RWPE2 (cell line): Measurements from ENCODE around the gene PADI2.

ENCODE experiments used
- ATAC-seq: fragments of 200-7000 bp; cut with Tn5 transposase; 3 replicates; pipeline ENCODE4 v1.9.1; 2021; ENCODE audit warnings: low read depth
- DNase-seq: peaks from one replicate; pipeline ENCODE4 v3.0.0-alpha.2; 2020; ENCODE audit warnings: low spot score
- H3K27ac ChIP-seq: fragments of 450-650 bp; 2 replicates; pipeline ENCODE4 v1.5.1; 2017; ENCODE audit warnings: mild to moderate bottlenecking; ENCODE audit not compliant: poor library complexity, severe bottlenecking
- H3K27me3 ChIP-seq: fragments of 250-450 bp; sonication (Bioruptor Pico); 2 replicates; pipeline ENCODE4 v1.5.1; 2021; ENCODE audit warnings: mild to moderate bottlenecking, moderate library complexity; ENCODE audit not compliant: insufficient read depth, poor library complexity, severe bottlenecking
- H3K36me3 ChIP-seq: fragments of 250-450 bp; sonication (Bioruptor Pico); 2 replicates; pipeline ENCODE4 v1.5.1; 2020; ENCODE audit warnings: low read depth, mild to moderate bottlenecking, moderate library complexity
- H3K4me1 ChIP-seq: fragments of 250-450 bp; sonication (Bioruptor Pico); 2 replicates; pipeline ENCODE4 v1.5.1; 2021; ENCODE audit warnings: mild to moderate bottlenecking, moderate library complexity; ENCODE audit not compliant: insufficient read depth, poor library complexity, severe bottlenecking
- H3K4me3 ChIP-seq: fragments of 250-450 bp; sonication (Bioruptor Pico); 2 replicates; pipeline ENCODE4 v1.5.1; 2021; ENCODE audit warnings: mild to moderate bottlenecking, moderate library complexity; ENCODE audit not compliant: severe bottlenecking
- H3K9me3 ChIP-seq: fragments of 250-450 bp; sonication (Bioruptor Pico); 2 replicates; pipeline ENCODE4 v1.5.1; 2021; ENCODE audit warnings: mild to moderate bottlenecking, moderate library complexity; ENCODE audit not compliant: severe bottlenecking
- CTCF ChIP-seq: fragments of 450-650 bp; IDR thresholded peaks from one replicate; pipeline ENCODE4 v1.5.1; 2017; ENCODE audit warnings: mild to moderate bottlenecking, moderate library complexity; ENCODE audit not compliant: poor library complexity, severe bottlenecking

Gene PADI2

GRCh38 chr1:17069452-17070162, 49.6 kb downstream of the PADI2 start:
- Histone ChIP-seq H3K4me3 (no peak overlapping the region), H3K27me3 (no peaks in the 10 kb centered on the region), H3K36me3 (no peaks in the 10 kb centered on the region; the same call in 1 of the 2 replicates), H3K9me3 (peaks cover 4% of the 10 kb centered on the region), H3K4me1 (no peaks in the 10 kb centered on the region), H3K27ac (no peak overlapping the region)
- TF ChIP-seq CTCF: no peak
- ATAC-seq (no peak), DNase-seq (no peak)

GRCh38 chr1:17068789-17069188, 50.5 kb downstream of the PADI2 start:
- no peaks in the 10 kb centered on the region for H3K4me1 ChIP-seq

GRCh38 chr1:17067465-17068240, 51.6 kb downstream of the PADI2 start:
- ATAC-seq (no peak), DNase-seq (no peak)
- Histone ChIP-seq H3K27me3 (no peaks in the 10 kb centered on the region), H3K27ac (no peak overlapping the region), H3K36me3 (no peaks in the 10 kb centered on the region; the same call in 1 of the 2 replicates), H3K4me3 (no peak overlapping the region), H3K9me3 (peaks cover 6% of the 10 kb centered on the region), H3K4me1 (peaks cover 6% of the 10 kb centered on the region)
- TF ChIP-seq CTCF: no peak

More at GRCh38 chr1:17068789-17069188, 50.5 kb downstream of the PADI2 start:
- no peak for TF ChIP-seq CTCF
- Histone ChIP-seq H3K9me3 (peaks cover 6% of the 10 kb centered on the region), H3K27me3 (no peaks in the 10 kb centered on the region), H3K36me3 (no peaks in the 10 kb centered on the region; the same call in 1 of the 2 replicates), H3K27ac (no peak overlapping the region), H3K4me3 (no peak overlapping the region)
- no peak for ATAC-seq
- no peak for DNase-seq

- Histone ChIP-seq H3K27ac (no peak overlapping the region), H3K27me3 (no peaks in the 10 kb centered on the region), H3K36me3 (no peaks in the 10 kb centered on the region; the same call in 1 of the 2 replicates), H3K4me1 (peaks cover 6% of the 10 kb centered on the region), H3K4me3 (no peak overlapping the region), H3K9me3 (peaks cover 6% of the 10 kb centered on the region)
- no peak for TF ChIP-seq CTCF
- DNase-seq (no peak), ATAC-seq (no peak)
Measured at GRCh38 chr1:17067069-17067426, 52.2 kb downstream of the PADI2 start.
